GM19395 (cell line): ENCODE results near the gene FOXP1.
A peak's percentile ranks its signal among the peaks of the same experiment; 100 is the strongest.
"Not testable (repeated sequence)": the region's sequence is repeated elsewhere in the genome, so short reads cannot be mapped to it uniquely, and the experiment has no call there.

Source experiments
- ATAC-seq: cut with Tn5 transposase; IDR thresholded peaks from one replicate; pipeline ENCODE4 v1.9.1; 2021; ENCODE audit warnings: mild to moderate bottlenecking, moderate library complexity; ENCODE audit not compliant: unreplicated experiment

Gene FOXP1

GRCh38 chr3:71536376-71536965, 47.1 kb downstream of the FOXP1 start:
- ATAC-seq = no peak

GRCh38 chr3:71533588-71533987, 49.9 kb downstream of the FOXP1 start:
- ATAC-seq = no peak

GRCh38 chr3:71532639-71533395, 50.7 kb downstream of the FOXP1 start:
- no peak for ATAC-seq

GRCh38 chr3:71530903-71531530, 52.5 kb downstream of the FOXP1 start:
- no peak for ATAC-seq

GRCh38 chr3:71528816-71529215, 54.7 kb downstream of the FOXP1 start:
- ATAC-seq = peak; percentile 71

GRCh38 chr3:71526448-71526847, 57.1 kb downstream of the FOXP1 start:
- ATAC-seq = not testable (repeated sequence)

- no peak for ATAC-seq
Measured at GRCh38 chr3:71525391-71525790, 58.1 kb downstream of the FOXP1 start.

GRCh38 chr3:71524672-71525071, 58.9 kb downstream of the FOXP1 start:
- ATAC-seq = no peak

GRCh38 chr3:71523628-71524027, 59.9 kb downstream of the FOXP1 start:
- no peak for ATAC-seq

- no peak for ATAC-seq
Measured at GRCh38 chr3:71521940-71522876, 61.3 kb downstream of the FOXP1 start.

- ATAC-seq = no peak
Measured at GRCh38 chr3:71521021-71521352, 62.5 kb downstream of the FOXP1 start.

- ATAC-seq = no peak
Measured at GRCh38 chr3:71520161-71521020, 63.1 kb downstream of the FOXP1 start.

GRCh38 chr3:71518089-71518488, 65.4 kb downstream of the FOXP1 start:
- no peak for ATAC-seq

GRCh38 chr3:71517271-71517791, 66.2 kb downstream of the FOXP1 start:
- no peak for ATAC-seq

GRCh38 chr3:71515636-71516365, 67.7 kb downstream of the FOXP1 start:
- ATAC-seq = no peak

GRCh38 chr3:71514621-71515020, 68.9 kb downstream of the FOXP1 start:
- ATAC-seq = no peak

- ATAC-seq = no peak
Measured at GRCh38 chr3:71513515-71513914, 70.0 kb downstream of the FOXP1 start.

- no peak for ATAC-seq
Measured at GRCh38 chr3:71513081-71513480, 70.4 kb downstream of the FOXP1 start.

GRCh38 chr3:71512544-71512943, 71.0 kb downstream of the FOXP1 start:
- no peak for ATAC-seq
